ENCODE data around the gene UTP11.

- TF ChIP-seq CTCF (conservative IDR thresholded peaks at IDR 0.05; ENCODE audit: low read length) (no peak), EZH2phosphoT487 (IDR thresholded peaks at IDR 0.05; ENCODE audit: borderline replicate concordance, low read depth, low read length) (no peak)
Observed at GRCh38 chr1:38005195-38006007, 7.1 kb upstream of the UTP11 start, which contains the start of gene FHL3.

Measured in OCI-LY7 (cell line).